GM23338 (cell line): Measurements from ENCODE around the gene TMEM163. TPM values are rescaled to one million over a fixed set of nuclear protein-coding genes. Genes with fewer than 3 reads are reported as not detected.

Experiments used
- ATAC-seq: fragments of 200-7000 bp; cut with Tn5 transposase; 3 replicates; pipeline ENCODE4 v1.9.1; 2020
- DNase-seq: peaks from one replicate; pipeline ENCODE4 v3.0.0-alpha.2; 2015; ENCODE audit warnings: low spot score
- H2AFZ ChIP-seq: fragments of 200-600 bp; sonication (generic); 2 replicates; pipeline ENCODE4 v1.8.0; 2016; ENCODE audit warnings: antibody characterized with exemption, mild to moderate bottlenecking, moderate library complexity
- H3F3A ChIP-seq: fragments of 200-600 bp; sonication (generic); replicated peaks from 2 replicates; pipeline ENCODE4 v1.8.0; 2017; ENCODE audit warnings: antibody characterized with exemption, mixed run types, low read depth
- H3K27ac ChIP-seq: fragments of 200-600 bp; sonication (generic); 2 replicates; pipeline ENCODE4 v1.6.1; 2016; ENCODE audit warnings: low read depth
- H3K27me3 ChIP-seq: fragments of 200-600 bp; sonication (generic); 2 replicates; pipeline ENCODE4 v1.8.0; 2016; ENCODE audit warnings: mild to moderate bottlenecking, mixed run types, moderate library complexity; ENCODE audit not compliant: insufficient read depth
- H3K36me3 ChIP-seq: fragments of 200-600 bp; sonication (generic); 2 replicates; pipeline ENCODE4 v1.8.0; 2016; ENCODE audit warnings: mild to moderate bottlenecking; ENCODE audit not compliant: insufficient read depth
- H3K4me1 ChIP-seq: fragments of 200-600 bp; sonication (generic); 2 replicates; pipeline ENCODE4 v1.8.0; 2016; ENCODE audit warnings: mild to moderate bottlenecking, moderate library complexity; ENCODE audit not compliant: insufficient read depth
- H3K4me2 ChIP-seq: fragments of 200-600 bp; sonication (generic); 2 replicates; pipeline ENCODE4 v1.7.1; 2017; ENCODE audit warnings: mixed run types
- H3K4me3 ChIP-seq: fragments of 200-600 bp; sonication (generic); 2 replicates; pipeline ENCODE4 v1.6.1; 2016; ENCODE audit warnings: mixed run types
- H3K79me2 ChIP-seq: fragments of 200-600 bp; sonication (generic); replicated peaks from 2 replicates; pipeline ENCODE4 v1.8.0; 2017; ENCODE audit warnings: mild to moderate bottlenecking; ENCODE audit not compliant: insufficient read depth
- H3K9me2 ChIP-seq: fragments of 200-600 bp; sonication (generic); 2 replicates; pipeline ENCODE4 v1.8.0; 2017; ENCODE audit not compliant: insufficient read depth
- H4K20me1 ChIP-seq: fragments of 200-600 bp; sonication (generic); replicated peaks from 2 replicates; pipeline ENCODE4 v1.8.0; 2017; ENCODE audit warnings: mild to moderate bottlenecking; ENCODE audit not compliant: insufficient read depth
- H3K27ac Mint-ChIP-seq: 2 replicates; pipeline ENCODE4 v1.8.0; 2020; ENCODE audit warnings: inconsistent platforms, mild to moderate bottlenecking, moderate library complexity, mixed read lengths
- H3K27me3 Mint-ChIP-seq: 3 replicates; pipeline ENCODE4 v1.8.0; 2022; ENCODE audit warnings: low read depth, mild to moderate bottlenecking, moderate library complexity, mixed read lengths, inconsistent platforms; ENCODE audit not compliant: insufficient read depth, poor library complexity
- H3K36me3 Mint-ChIP-seq: 3 replicates; pipeline ENCODE4 v1.8.0; 2021; ENCODE audit warnings: low read depth, mild to moderate bottlenecking, inconsistent platforms, moderate library complexity, mixed read lengths
- H3K4me1 Mint-ChIP-seq: 3 replicates; pipeline ENCODE4 v1.8.0; 2020; ENCODE audit warnings: mild to moderate bottlenecking, inconsistent platforms, mixed read lengths
- H3K4me3 Mint-ChIP-seq: 3 replicates; pipeline ENCODE4 v1.8.0; 2021; ENCODE audit warnings: moderate library complexity, mild to moderate bottlenecking, inconsistent platforms, mixed read lengths
- H3K9me3 Mint-ChIP-seq: 3 replicates; pipeline ENCODE4 v1.8.0; 2020; ENCODE audit warnings: moderate library complexity, mild to moderate bottlenecking, inconsistent platforms, mixed read lengths
- CREB1 ChIP-seq: fragments of 250-450 bp; sonication (Bioruptor Pico); IDR thresholded peaks from 2 replicates; pipeline ENCODE4 v1.5.0; 2020; ENCODE audit warnings: low read depth, mild to moderate bottlenecking, moderate library complexity
- CTCF ChIP-seq, 2 experiments: fragments of 200-600 bp in 1 of 2; sonication (generic) in 1 of 2; conservative IDR thresholded peaks; 2 replicates each; pipeline versions ENCODE4 v1.5.1 to v1.6.1; 2016 to 2017; ENCODE audit warnings: antibody characterized with exemption in 2 of 2, low read depth in 2 of 2, mild to moderate bottlenecking in 2 of 2, moderate library complexity in 1 of 2
- ETS1 ChIP-seq: IDR thresholded peaks from 2 replicates; pipeline ENCODE4 v1.6.1; 2016; ENCODE audit warnings: antibody characterized with exemption
- EZH2 ChIP-seq: fragments of 200-600 bp; sonication (generic); IDR thresholded peaks from one replicate; pipeline ENCODE4 v1.8.0; 2017; ENCODE audit warnings: antibody characterized with exemption, mild to moderate bottlenecking, low read depth; ENCODE audit not compliant: unreplicated experiment
- EZH2phosphoT487 ChIP-seq: fragments of 200-600 bp; sonication (generic); IDR thresholded peaks from one replicate; pipeline ENCODE4 v1.8.1; 2018; ENCODE audit warnings: antibody characterized with exemption; ENCODE audit not compliant: unreplicated experiment
- JUNB ChIP-seq: IDR thresholded peaks from one replicate; pipeline ENCODE4 v1.6.1; 2016; ENCODE audit warnings: antibody characterized with exemption; ENCODE audit not compliant: unreplicated experiment
- NANOG ChIP-seq: IDR thresholded peaks from 2 replicates; pipeline ENCODE4 v1.6.1; 2016; ENCODE audit warnings: antibody characterized with exemption, borderline replicate concordance
- POLR2AphosphoS5 ChIP-seq: IDR thresholded peaks from 2 replicates; pipeline ENCODE4 v1.6.1; 2016; ENCODE audit warnings: antibody characterized with exemption, low read depth
- STAT1 ChIP-seq: IDR thresholded peaks from one replicate; pipeline ENCODE4 v1.6.1; 2016; ENCODE audit warnings: antibody characterized with exemption; ENCODE audit not compliant: unreplicated experiment
- ZNF114 ChIP-seq: fragments of 250-450 bp; sonication (Bioruptor Pico); IDR thresholded peaks from 2 replicates; pipeline ENCODE4 v1.5.0; 2020; ENCODE audit warnings: mild to moderate bottlenecking, moderate library complexity
- ZNF331 ChIP-seq: fragments of 250-450 bp; sonication (Bioruptor Pico); IDR thresholded peaks from 2 replicates; pipeline ENCODE4 v1.5.0; 2020; ENCODE audit warnings: low read depth, mild to moderate bottlenecking, moderate library complexity
- polyA plus RNA-seq: library from polyadenylated mRNA; unstranded; fragments of >200 nt; fragmentation: Nextera tagmentation; extraction: Ambion mirVana; gene quantifications from 2 replicates; pipeline ENCODE4 v1.2.1, GENCODE V29; 2016
- total RNA-seq: library from RNA; depleted of rRNA; stranded (reverse); fragments of >200 nt; shearing (Covaris generic); gene quantifications from 2 replicates; pipeline ENCODE4 v1.2.3, GENCODE V29; 2014
- TF ChIP-seq, protein P1 (sequence below): fragments of 250-450 bp; sonication (Bioruptor Pico); IDR thresholded peaks from 2 replicates; pipeline ENCODE4 v1.5.0; 2020; ENCODE audit warnings: mild to moderate bottlenecking, moderate library complexity
- TF ChIP-seq, protein P2 (sequence below): IDR thresholded peaks from one replicate; pipeline ENCODE4 v1.6.1; 2018; ENCODE audit warnings: antibody characterized with exemption; ENCODE audit not compliant: unreplicated experiment

Gene TMEM163
- total and polyA plus RNA-seq, 2 experiments from 2014 or later: 1.1 to 1.8 TPM

GRCh38 chr2:134593519-134593918 lies 125.3 kb downstream of the TMEM163 start:
- no peak overlapping the region for H3K4me3 Mint-ChIP-seq
- H3K4me1 Mint-ChIP-seq: peaks cover 20% of the 10 kb centered on the region
- no peaks in the 10 kb centered on the region for H3K79me2 ChIP-seq
- no peak overlapping the region for H3K27ac Mint-ChIP-seq
- H3K27me3 ChIP-seq: no peaks in the 10 kb centered on the region
- peaks cover 18% of the 10 kb centered on the region for H3K4me1 ChIP-seq
- no peak overlapping the region for H3K4me3 ChIP-seq
- no peak for ATAC-seq
- peaks cover 35% of the 10 kb centered on the region for H3K9me3 Mint-ChIP-seq
- H3K36me3 ChIP-seq: peaks cover 9% of the 10 kb centered on the region
- no peaks in the 10 kb centered on the region for H3F3A ChIP-seq
- H3K27me3 Mint-ChIP-seq: peaks cover 3% of the 10 kb centered on the region
- H2AFZ ChIP-seq: peak overlapping the region; percentile 63; the same call in 1 of the 2 replicates
- H3K27ac ChIP-seq: no peak overlapping the region
- no peaks in the 10 kb centered on the region for H4K20me1 ChIP-seq
- TF ChIP-seq EZH2: no peak
- no peak for TF ChIP-seq ZNF114 (CRISPR knock-in tag)
- TF ChIP-seq EZH2phosphoT487: no peak
- TF ChIP-seq CREB1 (CRISPR knock-in tag): no peak
- TF ChIP-seq, protein P1, sequence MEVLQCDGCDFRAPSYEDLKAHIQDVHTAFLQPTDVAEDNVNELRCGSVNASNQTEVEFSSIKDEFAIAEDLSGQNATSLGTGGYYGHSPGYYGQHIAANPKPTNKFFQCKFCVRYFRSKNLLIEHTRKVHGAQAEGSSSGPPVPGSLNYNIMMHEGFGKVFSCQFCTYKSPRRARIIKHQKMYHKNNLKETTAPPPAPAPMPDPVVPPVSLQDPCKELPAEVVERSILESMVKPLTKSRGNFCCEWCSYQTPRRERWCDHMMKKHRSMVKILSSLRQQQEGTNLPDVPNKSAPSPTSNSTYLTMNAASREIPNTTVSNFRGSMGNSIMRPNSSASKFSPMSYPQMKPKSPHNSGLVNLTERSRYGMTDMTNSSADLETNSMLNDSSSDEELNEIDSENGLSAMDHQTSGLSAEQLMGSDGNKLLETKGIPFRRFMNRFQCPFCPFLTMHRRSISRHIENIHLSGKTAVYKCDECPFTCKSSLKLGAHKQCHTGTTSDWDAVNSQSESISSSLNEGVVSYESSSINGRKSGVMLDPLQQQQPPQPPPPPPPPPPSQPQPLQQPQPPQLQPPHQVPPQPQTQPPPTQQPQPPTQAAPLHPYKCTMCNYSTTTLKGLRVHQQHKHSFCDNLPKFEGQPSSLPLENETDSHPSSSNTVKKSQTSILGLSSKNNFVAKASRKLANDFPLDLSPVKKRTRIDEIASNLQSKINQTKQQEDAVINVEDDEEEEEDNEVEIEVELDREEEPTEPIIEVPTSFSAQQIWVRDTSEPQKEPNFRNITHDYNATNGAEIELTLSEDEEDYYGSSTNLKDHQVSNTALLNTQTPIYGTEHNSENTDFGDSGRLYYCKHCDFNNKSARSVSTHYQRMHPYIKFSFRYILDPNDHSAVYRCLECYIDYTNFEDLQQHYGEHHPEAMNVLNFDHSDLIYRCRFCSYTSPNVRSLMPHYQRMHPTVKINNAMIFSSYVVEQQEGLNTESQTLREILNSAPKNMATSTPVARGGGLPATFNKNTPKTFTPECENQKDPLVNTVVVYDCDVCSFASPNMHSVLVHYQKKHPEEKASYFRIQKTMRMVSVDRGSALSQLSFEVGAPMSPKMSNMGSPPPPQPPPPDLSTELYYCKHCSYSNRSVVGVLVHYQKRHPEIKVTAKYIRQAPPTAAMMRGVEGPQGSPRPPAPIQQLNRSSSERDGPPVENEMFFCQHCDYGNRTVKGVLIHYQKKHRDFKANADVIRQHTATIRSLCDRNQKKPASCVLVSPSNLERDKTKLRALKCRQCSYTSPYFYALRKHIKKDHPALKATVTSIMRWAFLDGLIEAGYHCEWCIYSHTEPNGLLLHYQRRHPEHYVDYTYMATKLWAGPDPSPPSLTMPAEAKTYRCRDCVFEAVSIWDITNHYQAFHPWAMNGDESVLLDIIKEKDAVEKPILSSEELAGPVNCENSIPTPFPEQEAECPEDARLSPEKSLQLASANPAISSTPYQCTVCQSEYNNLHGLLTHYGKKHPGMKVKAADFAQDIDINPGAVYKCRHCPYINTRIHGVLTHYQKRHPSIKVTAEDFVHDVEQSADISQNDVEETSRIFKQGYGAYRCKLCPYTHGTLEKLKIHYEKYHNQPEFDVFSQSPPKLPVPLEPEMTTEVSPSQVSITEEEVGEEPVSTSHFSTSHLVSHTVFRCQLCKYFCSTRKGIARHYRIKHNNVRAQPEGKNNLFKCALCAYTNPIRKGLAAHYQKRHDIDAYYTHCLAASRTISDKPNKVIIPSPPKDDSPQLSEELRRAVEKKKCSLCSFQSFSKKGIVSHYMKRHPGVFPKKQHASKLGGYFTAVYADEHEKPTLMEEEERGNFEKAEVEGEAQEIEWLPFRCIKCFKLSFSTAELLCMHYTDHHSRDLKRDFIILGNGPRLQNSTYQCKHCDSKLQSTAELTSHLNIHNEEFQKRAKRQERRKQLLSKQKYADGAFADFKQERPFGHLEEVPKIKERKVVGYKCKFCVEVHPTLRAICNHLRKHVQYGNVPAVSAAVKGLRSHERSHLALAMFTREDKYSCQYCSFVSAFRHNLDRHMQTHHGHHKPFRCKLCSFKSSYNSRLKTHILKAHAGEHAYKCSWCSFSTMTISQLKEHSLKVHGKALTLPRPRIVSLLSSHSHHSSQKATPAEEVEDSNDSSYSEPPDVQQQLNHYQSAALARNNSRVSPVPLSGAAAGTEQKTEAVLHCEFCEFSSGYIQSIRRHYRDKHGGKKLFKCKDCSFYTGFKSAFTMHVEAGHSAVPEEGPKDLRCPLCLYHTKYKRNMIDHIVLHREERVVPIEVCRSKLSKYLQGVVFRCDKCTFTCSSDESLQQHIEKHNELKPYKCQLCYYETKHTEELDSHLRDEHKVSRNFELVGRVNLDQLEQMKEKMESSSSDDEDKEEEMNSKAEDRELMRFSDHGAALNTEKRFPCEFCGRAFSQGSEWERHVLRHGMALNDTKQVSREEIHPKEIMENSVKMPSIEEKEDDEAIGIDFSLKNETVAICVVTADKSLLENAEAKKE: no peak
- no peak for TF ChIP-seq CTCF (conservative IDR thresholded peaks at IDR 0.05; ENCODE audit: low read depth in 2 of 2)
- no peak for TF ChIP-seq ETS1
- TF ChIP-seq, protein P2, sequence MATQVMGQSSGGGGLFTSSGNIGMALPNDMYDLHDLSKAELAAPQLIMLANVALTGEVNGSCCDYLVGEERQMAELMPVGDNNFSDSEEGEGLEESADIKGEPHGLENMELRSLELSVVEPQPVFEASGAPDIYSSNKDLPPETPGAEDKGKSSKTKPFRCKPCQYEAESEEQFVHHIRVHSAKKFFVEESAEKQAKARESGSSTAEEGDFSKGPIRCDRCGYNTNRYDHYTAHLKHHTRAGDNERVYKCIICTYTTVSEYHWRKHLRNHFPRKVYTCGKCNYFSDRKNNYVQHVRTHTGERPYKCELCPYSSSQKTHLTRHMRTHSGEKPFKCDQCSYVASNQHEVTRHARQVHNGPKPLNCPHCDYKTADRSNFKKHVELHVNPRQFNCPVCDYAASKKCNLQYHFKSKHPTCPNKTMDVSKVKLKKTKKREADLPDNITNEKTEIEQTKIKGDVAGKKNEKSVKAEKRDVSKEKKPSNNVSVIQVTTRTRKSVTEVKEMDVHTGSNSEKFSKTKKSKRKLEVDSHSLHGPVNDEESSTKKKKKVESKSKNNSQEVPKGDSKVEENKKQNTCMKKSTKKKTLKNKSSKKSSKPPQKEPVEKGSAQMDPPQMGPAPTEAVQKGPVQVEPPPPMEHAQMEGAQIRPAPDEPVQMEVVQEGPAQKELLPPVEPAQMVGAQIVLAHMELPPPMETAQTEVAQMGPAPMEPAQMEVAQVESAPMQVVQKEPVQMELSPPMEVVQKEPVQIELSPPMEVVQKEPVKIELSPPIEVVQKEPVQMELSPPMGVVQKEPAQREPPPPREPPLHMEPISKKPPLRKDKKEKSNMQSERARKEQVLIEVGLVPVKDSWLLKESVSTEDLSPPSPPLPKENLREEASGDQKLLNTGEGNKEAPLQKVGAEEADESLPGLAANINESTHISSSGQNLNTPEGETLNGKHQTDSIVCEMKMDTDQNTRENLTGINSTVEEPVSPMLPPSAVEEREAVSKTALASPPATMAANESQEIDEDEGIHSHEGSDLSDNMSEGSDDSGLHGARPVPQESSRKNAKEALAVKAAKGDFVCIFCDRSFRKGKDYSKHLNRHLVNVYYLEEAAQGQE: no peak
- no peak for TF ChIP-seq POLR2AphosphoS5
- TF ChIP-seq NANOG: no peak
- no peak for TF ChIP-seq JUNB
- no peak for TF ChIP-seq STAT1
- TF ChIP-seq ZNF331: no peak
- no peak overlapping the region; the same call in 1 of the 2 replicates for H3K4me2 ChIP-seq
- DNase-seq: no peak
- H3K9me2 ChIP-seq: peaks cover 7% of the 10 kb centered on the region; the same call in 1 of the 2 replicates
- H3K36me3 Mint-ChIP-seq: peaks cover 32% of the 10 kb centered on the region
